GM19397 (cell line): ENCODE results near the gene CRB1.

ENCODE experiments used
- ATAC-seq: cut with Tn5 transposase; IDR thresholded peaks from one replicate; pipeline ENCODE4 v1.9.1; 2021; ENCODE audit warnings: mild to moderate bottlenecking, moderate library complexity; ENCODE audit not compliant: unreplicated experiment

The CRB1 gene

DNA sequence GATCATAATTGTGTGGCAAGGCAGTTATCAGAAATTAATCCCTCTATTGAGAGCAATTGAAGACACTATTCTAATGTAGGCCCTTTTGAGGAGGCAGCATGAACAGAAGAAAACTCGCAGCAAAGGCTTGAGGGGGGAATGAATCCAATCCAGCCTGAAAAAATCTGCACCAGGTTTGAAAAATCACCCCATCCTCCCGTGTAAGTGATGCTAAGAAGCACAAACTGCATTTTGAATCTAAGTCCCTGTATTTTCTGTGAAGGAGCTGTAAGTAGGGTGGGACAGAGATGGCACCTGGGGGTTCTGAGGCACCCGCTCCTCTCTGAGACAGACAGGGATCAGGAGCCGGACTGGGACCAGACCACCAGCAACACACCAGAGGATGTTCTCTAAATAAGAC, at the start of gene CRB1:
TSS of gene CRB1 (plus strand) at position 241 of the 400 bp plus-strand sequence. CDS start 161 bp downstream, outside the sequence.
- no peak for ATAC-seq

DNA sequence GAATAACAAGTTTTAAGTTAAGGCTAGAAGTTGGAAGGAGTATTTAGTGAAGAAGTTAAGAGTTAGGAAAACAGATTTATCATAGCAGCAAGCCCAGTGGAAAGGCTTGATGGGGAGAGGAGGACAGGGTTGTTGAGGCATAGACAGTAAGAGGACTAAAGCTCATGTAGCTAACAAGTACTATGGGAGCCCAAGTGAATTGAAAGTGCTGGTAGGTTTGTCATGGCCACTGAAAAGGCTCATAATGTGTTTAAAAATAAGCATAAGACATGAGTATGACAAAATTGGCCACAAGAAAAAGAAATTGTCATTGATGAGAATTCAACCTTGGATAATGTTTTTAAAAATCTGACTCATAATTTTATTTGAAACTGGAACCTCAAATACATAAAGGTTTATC, 49.2 kb upstream of the CRB1 start:
- no peak for ATAC-seq

DNA sequence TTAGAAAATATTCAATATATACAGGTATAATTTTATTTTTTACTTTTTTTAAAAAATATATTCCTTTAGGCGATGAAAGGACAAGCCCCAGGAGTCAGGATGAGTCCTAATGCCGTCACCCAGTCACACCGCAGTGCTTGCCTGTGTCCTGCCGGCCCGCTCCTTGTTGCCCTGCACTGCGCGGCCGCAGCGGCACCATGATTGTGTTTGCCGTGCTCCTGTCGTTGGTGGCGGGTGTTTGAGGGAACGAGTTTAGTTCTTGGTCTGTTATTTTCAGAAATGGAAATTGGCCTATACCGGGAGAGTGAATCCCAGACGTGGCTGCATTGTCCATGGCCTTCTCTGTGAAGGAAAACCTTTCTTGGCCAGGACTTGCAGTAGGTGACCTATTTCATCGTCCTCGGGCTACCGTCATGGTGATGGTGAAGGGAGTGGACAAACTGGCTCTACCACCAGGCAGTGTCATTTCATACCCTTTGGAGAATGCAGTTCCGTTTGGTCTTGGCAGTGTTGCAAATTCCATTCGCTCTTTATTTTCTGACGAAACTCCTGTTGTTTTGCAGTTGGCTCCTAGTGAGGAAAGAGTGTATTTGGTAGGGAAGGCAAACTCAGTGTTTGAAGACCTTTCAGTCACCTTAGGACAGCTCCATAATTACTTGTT, 45.9 kb upstream of the CRB1 start:
- ATAC-seq: no peak

DNA sequence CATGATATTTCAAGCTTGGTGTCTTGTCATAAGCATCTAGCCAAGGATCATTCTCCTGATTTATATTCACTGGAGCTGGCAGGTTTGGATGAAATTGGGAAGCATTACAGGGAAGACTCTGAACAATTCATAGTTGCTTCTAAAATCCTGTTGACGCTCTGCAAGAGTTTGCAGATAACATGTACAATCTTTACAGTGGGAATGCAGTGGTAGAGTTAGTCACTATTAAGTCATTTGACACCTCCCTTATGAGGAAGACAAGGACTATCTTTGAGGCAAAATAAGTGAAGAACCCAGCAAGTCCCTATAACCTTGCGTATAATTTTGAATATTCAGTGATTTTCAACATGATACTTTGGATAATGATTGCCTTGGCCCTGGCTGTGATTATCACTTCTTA, 45.3 kb upstream of the CRB1 start:
- ATAC-seq: no peak

DNA sequence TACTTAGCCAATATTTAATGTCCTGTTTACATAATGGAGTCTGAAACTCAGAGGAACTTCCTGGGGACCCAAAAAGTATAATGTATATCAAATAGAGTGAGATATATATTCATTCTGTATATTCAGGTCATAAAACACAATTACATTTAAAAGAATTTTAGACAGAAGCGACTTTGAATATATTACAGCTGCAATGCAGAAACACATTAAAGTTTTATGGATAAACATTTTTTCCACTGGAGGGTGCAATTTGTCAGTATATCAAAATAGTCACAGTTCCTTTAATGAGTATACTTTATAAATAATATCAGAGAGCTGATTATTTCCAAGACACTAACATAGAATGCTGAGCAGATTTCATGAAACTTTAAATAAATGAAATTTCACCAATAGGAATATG, 43.9 kb upstream of the CRB1 start:
- no peak for ATAC-seq

DNA sequence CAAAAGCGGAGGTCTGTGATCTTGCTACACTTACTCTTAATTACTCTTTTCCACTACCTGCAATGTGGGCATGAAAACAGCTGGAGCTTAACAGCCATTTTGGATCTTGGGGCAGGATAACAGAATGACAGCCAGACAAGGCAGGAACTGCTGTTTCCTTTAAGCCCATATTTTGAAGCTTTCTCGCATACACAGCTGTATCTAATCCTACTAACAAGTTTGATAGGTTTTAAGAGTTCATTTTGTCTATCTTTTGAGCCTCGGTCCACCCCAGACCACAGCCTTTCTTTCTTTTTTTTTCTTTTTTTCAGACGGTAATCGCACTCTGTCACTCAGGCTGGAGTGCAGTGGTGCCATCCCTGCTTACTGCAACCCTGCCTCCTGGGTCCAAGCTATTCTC, 42.4 kb upstream of the CRB1 start:
- no peak for ATAC-seq

DNA sequence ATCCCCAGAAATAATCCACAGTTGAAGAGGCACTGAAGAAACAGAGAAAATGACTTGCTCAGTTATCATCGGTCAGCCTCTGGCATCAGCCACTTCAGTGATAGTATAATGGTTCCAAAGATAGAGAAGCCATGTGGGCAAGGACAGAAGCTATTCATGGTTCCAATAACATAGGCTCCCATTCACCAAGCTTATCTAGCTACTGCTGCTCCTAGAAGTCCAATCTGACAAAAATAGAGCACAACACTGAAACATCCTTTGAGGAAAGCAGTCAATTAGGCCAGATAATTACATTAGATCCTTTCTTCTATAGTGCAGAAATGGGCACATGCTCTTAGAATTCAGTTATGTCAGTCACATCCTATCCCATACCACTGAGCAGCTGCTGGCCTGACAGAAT, 33.5 kb upstream of the CRB1 start:
- no peak for ATAC-seq

DNA sequence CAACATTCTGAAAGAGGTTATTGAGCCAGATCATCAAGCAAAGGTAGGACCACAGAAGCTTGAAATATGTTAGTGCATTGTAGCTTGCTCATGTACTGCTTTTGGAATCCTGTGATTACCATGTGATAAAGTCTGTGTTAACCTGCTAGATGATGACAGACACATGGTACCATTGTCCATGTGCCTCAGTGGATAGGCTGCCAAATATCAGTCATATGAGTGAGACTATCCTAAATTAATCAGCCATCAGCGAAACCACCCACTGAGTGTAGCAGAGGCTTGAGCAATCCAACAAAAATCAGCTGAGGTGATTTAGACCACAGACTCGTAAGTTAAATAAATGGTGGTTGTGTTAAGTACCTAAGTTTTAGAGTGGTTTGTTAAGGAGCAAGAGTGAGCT, 32.7 kb upstream of the CRB1 start:
- no peak for ATAC-seq

DNA sequence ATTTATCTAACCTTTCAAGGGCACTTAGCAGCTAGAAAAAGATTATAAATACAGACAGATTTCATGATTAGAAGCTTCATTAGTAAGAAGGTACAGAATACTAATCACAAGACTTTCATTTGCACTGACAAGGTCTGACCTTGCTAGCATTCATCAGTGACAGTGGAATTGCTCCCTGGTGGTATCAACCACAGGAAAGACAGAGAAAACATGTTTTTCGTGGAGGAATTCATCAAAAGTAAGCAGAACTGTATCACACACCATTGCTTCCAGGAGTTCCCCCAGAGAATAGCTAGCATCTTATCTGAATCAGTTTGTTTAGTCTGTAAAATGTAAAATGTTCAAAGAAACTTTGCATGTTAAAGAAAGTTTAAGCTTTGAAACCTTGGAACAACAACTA, 20.6 kb upstream of the CRB1 start:
- no peak for ATAC-seq

DNA sequence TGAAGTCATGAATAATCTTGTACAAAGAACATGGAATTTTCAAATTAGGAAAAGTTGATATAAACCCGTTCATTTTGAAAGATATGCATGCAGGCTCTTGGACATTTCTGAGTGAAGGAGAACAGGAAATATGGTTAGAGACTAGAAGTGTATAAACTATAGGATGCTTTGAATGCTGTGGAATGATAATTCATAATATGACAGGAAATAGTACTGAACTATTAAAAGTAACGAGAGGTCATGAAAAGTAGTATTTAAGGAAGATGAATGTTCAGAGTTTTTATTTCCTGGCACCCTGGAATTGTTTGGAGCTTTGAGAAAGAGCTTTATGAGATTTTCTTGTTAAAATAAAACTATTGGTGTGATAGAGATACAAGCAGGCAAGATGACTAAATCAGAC, 18.7 kb upstream of the CRB1 start:
- ATAC-seq: no peak

DNA sequence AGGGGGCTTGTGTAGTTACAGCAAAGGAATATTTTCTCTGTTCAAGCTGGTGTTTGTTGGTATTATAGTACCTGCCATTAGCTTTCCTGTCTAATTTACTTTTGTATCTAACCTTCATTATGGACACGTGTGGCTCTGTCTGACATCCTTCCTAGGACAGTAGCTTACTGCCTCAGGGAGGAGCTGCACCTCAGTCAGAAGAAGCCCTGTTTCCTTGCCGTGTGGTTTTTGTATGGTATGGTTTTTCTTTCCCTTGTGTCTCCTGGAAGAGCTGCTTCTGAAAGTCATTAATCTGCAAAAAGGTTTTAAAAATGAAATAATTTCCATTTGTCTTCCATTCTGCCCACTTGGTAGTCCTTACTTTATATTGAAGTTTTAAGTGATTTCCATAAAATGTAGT, 17.4 kb upstream of the CRB1 start:
- ATAC-seq: no peak

DNA sequence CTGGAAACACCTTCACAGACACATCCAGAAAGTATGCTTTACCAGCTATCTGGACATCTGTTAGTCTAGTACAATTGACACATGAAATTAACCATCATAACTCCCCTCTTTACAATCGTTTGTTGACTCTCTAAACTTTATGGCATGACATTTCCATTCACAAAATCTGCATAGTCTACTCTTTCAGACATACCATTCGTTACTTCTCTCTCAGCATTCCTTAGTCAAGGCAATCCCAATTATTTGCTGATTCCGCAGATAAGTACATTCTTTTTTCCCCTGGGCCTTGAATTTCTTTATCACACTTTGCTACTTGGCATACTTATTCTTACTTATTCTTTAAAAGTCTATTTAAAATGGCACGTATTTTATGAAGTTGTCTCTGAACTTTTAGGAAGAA, 15.1 kb upstream of the CRB1 start:
- ATAC-seq: no peak

DNA sequence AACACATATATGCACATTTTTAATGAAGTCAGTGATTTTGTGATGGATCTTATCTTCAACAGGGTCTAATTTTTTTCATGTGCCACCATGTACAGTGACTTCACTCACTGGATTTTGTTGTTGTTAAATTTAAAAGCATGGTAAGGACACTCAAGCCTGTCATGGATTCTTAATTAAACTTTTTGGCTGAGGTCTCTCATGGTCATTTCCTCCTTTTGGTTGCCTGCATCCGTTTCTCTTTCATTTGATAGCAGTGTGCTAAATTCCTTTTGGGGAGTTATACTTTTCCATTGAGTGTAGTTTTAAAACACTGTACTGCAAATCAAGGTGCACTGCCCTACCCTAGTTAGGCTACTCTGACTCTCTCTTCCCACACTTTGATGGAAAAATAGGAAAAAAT, 13.2 kb upstream of the CRB1 start:
- no peak for ATAC-seq

DNA sequence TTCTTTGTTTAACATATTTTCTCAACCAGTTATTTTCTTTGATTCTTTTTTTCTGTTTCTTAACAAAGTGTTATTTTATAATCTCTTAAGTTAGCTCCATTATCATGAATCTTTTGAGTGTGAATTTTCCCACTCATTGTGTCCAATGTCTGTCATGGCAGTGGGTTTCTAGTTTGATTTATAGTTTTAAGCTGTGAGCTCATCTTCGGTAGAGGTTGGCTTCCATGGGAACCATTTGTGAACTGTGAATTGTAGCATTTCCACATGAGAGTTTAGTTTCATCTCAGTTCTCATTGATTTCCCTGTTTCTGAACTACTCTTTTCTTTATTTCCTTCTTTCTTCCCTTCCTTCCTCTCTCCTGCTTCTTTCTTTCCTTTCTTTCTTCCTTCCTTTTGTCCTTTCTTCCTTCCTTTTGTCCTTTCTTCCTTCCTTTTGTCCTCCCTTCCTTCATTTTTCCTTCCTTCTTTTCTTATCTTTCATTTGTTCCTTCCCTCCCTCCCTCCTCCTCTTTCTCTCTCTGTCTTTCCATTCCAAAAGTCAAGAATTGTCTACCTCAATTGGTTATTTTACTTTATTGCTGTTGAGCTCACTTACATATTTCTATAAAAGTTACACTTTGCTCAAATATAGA, 3.0 kb upstream of the CRB1 start:
- no peak for ATAC-seq

DNA sequence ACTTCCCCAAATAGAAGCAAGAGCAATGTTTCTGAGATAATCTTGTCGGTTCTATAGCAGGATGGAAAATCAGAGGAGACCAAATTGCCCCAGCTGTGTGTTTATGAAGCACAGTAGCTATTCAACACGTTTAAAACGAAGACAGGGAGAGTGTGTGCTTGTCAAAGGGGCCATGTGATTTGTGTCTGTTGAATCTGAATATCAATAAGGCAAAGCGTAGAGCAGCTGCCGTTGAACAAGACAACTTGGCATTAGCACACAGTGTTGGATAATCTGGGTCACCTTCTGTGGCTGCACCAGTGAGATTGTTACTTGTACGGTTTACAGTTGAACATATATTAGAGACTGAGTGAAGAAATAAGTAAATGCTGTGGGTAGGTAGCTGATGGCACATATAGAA, 1.0 kb downstream of the CRB1 start:
- ATAC-seq: no peak

DNA sequence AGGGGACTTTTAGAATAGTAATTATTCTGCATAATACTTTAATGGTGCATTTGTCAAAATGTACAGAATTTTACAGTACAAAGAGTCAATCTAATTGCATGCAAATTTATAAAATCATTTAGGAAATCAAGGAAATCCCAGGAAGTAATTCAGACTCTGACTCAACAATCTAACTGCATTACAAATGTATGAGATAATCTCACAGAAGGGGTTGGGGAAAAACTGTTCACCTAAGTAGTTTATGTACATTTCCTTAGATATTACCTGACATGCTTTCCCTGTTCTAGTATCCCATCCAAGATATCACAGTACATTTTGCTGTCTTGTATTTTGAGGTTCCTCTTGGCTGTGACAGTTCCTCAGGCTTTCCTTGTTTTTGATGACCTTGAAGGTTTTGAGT, 4.7 kb downstream of the CRB1 start:
- no peak for ATAC-seq

DNA sequence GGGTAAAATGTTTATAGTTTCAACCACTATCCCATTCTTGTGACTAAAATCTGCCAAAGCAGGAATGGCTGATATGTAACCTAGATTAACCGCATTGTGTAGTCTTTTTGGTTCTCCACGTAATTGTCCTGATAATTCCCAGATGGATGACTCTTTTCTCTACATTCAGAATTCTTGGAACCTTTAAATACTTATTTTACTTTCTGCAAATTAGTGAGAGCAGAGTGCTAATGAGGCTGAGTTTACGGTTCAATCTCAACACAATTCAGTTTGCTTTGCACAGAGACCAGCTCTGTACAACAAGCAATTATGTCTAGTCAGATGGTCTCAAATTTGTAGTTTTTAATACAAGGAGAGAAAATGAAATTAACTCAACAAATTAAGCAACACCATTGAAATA, 9.1 kb downstream of the CRB1 start:
- ATAC-seq: no peak

DNA sequence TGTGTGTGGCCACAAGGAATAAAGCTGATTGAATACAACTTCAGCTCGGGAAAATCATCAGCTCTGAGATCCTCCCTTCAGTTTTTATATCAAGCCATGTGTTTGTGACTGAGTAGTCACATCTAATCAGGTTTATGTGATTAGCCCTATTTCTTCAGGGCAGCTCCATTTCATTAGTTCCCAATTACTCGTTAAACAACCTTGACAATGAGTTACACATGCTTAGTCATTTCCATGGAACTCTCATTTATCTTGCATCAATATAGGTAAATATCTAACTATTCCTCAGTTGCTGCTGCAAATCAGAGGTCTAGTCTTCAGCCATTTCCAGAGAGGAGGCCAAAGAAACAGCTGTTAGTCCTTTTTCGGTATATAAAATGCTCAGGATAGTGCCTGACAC, 16.3 kb downstream of the CRB1 start:
- no peak for ATAC-seq

DNA sequence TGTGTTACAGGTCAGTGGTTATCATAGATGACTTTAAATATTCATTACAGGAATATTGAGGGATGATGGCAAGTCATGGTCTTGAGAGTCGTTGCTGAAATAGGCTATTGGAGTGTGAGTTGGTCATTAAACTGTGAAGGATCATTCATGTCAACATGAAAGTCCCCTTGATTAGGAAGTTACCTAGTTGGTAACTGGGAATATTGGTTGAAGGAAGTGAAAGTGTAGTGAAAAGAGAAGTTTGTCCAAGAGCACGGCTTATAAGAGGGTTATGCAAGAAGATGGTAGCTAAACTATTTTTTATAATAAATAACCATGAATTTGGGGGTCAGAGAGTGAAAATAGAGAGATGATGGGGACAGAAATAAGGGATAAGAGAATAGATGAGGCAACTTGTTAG, 16.9 kb downstream of the CRB1 start:
- ATAC-seq: no peak

DNA sequence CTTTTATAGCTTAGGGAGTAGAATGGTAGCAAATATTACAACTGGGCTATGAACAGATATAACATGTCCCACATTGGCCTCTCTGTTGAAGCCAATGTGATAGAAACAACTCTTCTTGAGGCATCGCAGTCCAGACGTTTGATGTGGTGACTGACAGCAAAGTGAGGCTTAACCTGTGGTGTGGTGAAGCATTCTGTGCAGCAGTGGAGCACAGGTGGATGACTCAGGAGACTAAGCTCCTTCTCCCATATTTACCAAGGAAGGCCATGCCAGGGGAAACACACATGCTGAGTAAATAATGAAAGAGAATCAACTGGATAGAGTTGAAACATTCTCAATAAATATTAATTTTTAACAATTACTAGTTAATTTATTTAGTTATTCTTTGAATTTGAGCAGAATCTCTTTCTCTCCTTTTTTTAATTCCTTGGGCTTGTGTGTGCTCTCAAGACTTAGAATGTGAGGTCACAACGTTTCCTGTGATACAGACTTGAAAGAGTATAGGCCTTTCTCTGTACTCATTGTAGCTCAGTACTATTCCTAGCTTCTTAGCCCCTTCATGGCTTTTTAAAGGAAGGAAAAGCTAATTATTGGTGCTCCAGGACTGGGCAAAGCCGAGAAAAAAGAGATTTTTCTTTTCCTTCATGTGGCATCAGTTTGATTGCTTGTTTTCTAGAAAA, 17.6 kb downstream of the CRB1 start:
- ATAC-seq: no peak

DNA sequence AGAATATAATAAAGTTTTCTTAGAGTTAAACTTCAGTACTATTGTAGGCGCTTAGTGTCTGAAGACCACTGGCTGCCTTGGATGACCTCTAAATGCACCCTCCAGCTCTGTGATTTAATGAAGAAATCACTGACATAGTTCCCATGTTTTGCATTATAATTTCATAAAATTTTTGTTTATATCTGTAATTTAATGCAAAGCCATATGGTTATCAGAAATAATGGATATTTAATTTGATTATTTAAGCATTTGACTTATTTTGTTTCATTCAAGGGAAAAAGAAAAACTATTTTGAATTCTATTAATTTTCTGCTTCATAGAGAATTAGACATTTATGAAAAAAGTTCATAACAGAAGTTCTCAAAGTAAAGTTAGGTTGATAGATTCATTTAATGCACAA, 18.6 kb downstream of the CRB1 start:
- no peak for ATAC-seq

DNA sequence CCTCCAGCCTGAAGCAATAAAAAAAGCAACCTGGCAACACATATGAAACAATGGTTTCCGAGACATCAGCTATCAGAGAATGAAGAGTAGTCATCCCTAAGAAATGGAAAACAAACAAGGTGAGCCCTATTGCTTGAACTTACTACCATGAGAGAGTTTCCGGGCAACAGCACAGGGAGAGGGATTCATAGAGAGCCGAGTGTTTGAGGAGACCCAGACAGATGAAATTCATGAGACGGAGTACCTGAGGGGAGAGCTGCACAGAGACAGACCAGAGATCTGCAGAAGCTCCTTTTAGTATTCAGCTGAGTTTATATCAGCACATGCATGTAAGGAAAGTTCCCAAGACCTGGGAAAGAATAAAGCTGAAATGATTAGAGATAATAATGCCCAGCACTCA, 19.8 kb downstream of the CRB1 start:
- ATAC-seq: no peak

DNA sequence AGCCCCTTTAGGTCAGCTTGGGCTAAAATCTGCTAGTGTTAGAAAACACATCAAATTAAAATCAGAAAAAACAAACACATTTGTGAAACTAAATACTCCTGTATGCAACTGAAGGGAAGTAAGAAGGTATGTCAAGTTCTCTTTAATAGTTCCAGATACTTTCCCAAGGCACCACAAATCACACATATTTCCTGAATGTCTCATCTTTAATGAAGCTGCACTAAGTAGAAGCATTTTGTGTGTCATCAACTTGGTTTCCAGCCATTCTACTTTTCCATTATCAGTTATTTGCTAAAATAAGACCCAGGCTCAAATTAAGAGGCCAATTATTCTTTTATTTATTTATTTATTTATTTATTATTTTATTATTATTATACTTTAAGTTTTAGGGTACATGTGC, 34.7 kb downstream of the CRB1 start:
- ATAC-seq: no peak
